ENCODE results near the gene CCDC43.

Gene CCDC43

GRCh38 chr17:44646280-44646679 lies 43.3 kb downstream of the CCDC43 start:
- Histone ChIP-seq H3K9me3 (ENCODE audit: control insufficient read depth, insufficient read depth, low read length) (no peaks in the 10 kb centered on the region), H3K36me3 (ENCODE audit: control insufficient read depth, low read length) (no peaks in the 10 kb centered on the region), H3K27me3 (ENCODE audit: control insufficient read depth, low read length) (peaks cover 16% of the 10 kb centered on the region)

GRCh38 chr17:44645341-44645740 lies 44.2 kb downstream of the CCDC43 start:
- no peaks in the 10 kb centered on the region for H3K36me3 ChIP-seq (ENCODE audit: control insufficient read depth, low read length)
- H3K4me2 ChIP-seq (ENCODE audit: low read length), result no peak overlapping the region
- H4K20me1 ChIP-seq (ENCODE audit: control insufficient read depth, insufficient read depth, low read depth, low read length), result no peaks in the 10 kb centered on the region
- no peak overlapping the region for H3K27ac ChIP-seq (ENCODE audit: low read depth, low read length)
- H3K27me3 ChIP-seq (ENCODE audit: control insufficient read depth, low read length), result peaks cover 16% of the 10 kb centered on the region
- no peaks in the 10 kb centered on the region for H3K79me2 ChIP-seq (ENCODE audit: control insufficient read depth, low read length)
- H3K4me3 ChIP-seq (ENCODE audit: low read length), result no peak overlapping the region
- H3K4me1 ChIP-seq (ENCODE audit: control insufficient read depth, low read length), result no peaks in the 10 kb centered on the region
- TF ChIP-seq CTCF (IDR thresholded peaks at IDR 0.05; ENCODE audit: low read depth, low read length, poor library complexity, severe bottlenecking), result no peak
- no peak for TF ChIP-seq EZH2phosphoT487 (IDR thresholded peaks at IDR 0.05; ENCODE audit: borderline replicate concordance, low read length)
- no peaks in the 10 kb centered on the region for H3K9me3 ChIP-seq (ENCODE audit: control insufficient read depth, insufficient read depth, low read length)
- no peaks in the 10 kb centered on the region for H3F3A ChIP-seq (ENCODE audit: control insufficient read depth, insufficient read depth)
- H3K9me2 ChIP-seq (replicated peaks; ENCODE audit: control insufficient read depth, low read length), result no peaks in the 10 kb centered on the region

More at GRCh38 chr17:44646280-44646679, 43.3 kb downstream of the CCDC43 start:
- Histone ChIP-seq H3K27ac (ENCODE audit: low read depth, low read length) (no peak overlapping the region), H3K9me2 (replicated peaks; ENCODE audit: control insufficient read depth, low read length) (no peaks in the 10 kb centered on the region), H3K4me3 (ENCODE audit: low read length) (no peak overlapping the region), H3F3A (ENCODE audit: control insufficient read depth, insufficient read depth) (no peaks in the 10 kb centered on the region), H3K4me2 (ENCODE audit: low read length) (no peak overlapping the region), H4K20me1 (ENCODE audit: control insufficient read depth, insufficient read depth, low read depth, low read length) (no peaks in the 10 kb centered on the region), H3K4me1 (ENCODE audit: control insufficient read depth, low read length) (no peaks in the 10 kb centered on the region), H3K79me2 (ENCODE audit: control insufficient read depth, low read length) (no peaks in the 10 kb centered on the region)
- no peak for TF ChIP-seq EZH2phosphoT487 (IDR thresholded peaks at IDR 0.05; ENCODE audit: borderline replicate concordance, low read length)
- TF ChIP-seq CTCF (IDR thresholded peaks at IDR 0.05; ENCODE audit: low read depth, low read length, poor library complexity, severe bottlenecking), result no peak

- no peaks in the 10 kb centered on the region for H4K20me1 ChIP-seq (ENCODE audit: control insufficient read depth, insufficient read depth, low read depth, low read length)
- H3K4me2 ChIP-seq (ENCODE audit: low read length), result no peak overlapping the region
- H3K4me1 ChIP-seq (ENCODE audit: control insufficient read depth, low read length), result no peaks in the 10 kb centered on the region
- H3K4me3 ChIP-seq (ENCODE audit: low read length), result no peak overlapping the region
- no peaks in the 10 kb centered on the region for H3K79me2 ChIP-seq (ENCODE audit: control insufficient read depth, low read length)
- no peaks in the 10 kb centered on the region for H3F3A ChIP-seq (ENCODE audit: control insufficient read depth, insufficient read depth)
- no peak for TF ChIP-seq EZH2phosphoT487 (IDR thresholded peaks at IDR 0.05; ENCODE audit: borderline replicate concordance, low read length)
- no peak for TF ChIP-seq CTCF (IDR thresholded peaks at IDR 0.05; ENCODE audit: low read depth, low read length, poor library complexity, severe bottlenecking)
- H3K27me3 ChIP-seq (ENCODE audit: control insufficient read depth, low read length), result peaks cover 6% of the 10 kb centered on the region; the same call in 1 of the 2 replicates
- H3K36me3 ChIP-seq (ENCODE audit: control insufficient read depth, low read length), result no peaks in the 10 kb centered on the region
- no peaks in the 10 kb centered on the region for H3K9me2 ChIP-seq (replicated peaks; ENCODE audit: control insufficient read depth, low read length)
- H3K27ac ChIP-seq (ENCODE audit: low read depth, low read length), result no peak overlapping the region
- no peaks in the 10 kb centered on the region for H3K9me3 ChIP-seq (ENCODE audit: control insufficient read depth, insufficient read depth, low read length)
Measured at GRCh38 chr17:44642834-44643233, 46.7 kb downstream of the CCDC43 start.

Measured in DOHH2 (cell line).